ENCODE results near the gene TRPM6. TPM values are rescaled to one million over a fixed set of nuclear protein-coding genes. Genes with fewer than 3 reads are reported as not detected.
A peak's percentile ranks its signal among the peaks of the same experiment; 100 is the strongest.

Gene TRPM6
- total and polyA plus RNA-seq, 2 experiments from 2014 or later, result 0.23 to 0.87 TPM

- no peak overlapping the region for H3K27ac Mint-ChIP-seq
- Histone ChIP-seq H3K4me3 (no peak overlapping the region), H3F3A (replicated peaks; ENCODE audit: low read depth) (no peaks in the 10 kb centered on the region), H2AFZ (no peak overlapping the region), H3K27me3 (ENCODE audit: insufficient read depth) (no peaks in the 10 kb centered on the region), H3K4me1 (ENCODE audit: insufficient read depth) (no peaks in the 10 kb centered on the region; the same call in 1 of the 2 replicates), H3K36me3 (ENCODE audit: insufficient read depth) (no peaks in the 10 kb centered on the region), H3K9me2 (ENCODE audit: insufficient read depth) (no peaks in the 10 kb centered on the region), H4K20me1 (replicated peaks; ENCODE audit: insufficient read depth) (no peaks in the 10 kb centered on the region), H3K27ac (ENCODE audit: low read depth) (no peak overlapping the region), H3K4me2 (no peak overlapping the region), H3K79me2 (replicated peaks; ENCODE audit: insufficient read depth) (no peaks in the 10 kb centered on the region)
- no peaks in the 10 kb centered on the region for H3K36me3 Mint-ChIP-seq (ENCODE audit: low read depth)
- TF ChIP-seq, protein P1, sequence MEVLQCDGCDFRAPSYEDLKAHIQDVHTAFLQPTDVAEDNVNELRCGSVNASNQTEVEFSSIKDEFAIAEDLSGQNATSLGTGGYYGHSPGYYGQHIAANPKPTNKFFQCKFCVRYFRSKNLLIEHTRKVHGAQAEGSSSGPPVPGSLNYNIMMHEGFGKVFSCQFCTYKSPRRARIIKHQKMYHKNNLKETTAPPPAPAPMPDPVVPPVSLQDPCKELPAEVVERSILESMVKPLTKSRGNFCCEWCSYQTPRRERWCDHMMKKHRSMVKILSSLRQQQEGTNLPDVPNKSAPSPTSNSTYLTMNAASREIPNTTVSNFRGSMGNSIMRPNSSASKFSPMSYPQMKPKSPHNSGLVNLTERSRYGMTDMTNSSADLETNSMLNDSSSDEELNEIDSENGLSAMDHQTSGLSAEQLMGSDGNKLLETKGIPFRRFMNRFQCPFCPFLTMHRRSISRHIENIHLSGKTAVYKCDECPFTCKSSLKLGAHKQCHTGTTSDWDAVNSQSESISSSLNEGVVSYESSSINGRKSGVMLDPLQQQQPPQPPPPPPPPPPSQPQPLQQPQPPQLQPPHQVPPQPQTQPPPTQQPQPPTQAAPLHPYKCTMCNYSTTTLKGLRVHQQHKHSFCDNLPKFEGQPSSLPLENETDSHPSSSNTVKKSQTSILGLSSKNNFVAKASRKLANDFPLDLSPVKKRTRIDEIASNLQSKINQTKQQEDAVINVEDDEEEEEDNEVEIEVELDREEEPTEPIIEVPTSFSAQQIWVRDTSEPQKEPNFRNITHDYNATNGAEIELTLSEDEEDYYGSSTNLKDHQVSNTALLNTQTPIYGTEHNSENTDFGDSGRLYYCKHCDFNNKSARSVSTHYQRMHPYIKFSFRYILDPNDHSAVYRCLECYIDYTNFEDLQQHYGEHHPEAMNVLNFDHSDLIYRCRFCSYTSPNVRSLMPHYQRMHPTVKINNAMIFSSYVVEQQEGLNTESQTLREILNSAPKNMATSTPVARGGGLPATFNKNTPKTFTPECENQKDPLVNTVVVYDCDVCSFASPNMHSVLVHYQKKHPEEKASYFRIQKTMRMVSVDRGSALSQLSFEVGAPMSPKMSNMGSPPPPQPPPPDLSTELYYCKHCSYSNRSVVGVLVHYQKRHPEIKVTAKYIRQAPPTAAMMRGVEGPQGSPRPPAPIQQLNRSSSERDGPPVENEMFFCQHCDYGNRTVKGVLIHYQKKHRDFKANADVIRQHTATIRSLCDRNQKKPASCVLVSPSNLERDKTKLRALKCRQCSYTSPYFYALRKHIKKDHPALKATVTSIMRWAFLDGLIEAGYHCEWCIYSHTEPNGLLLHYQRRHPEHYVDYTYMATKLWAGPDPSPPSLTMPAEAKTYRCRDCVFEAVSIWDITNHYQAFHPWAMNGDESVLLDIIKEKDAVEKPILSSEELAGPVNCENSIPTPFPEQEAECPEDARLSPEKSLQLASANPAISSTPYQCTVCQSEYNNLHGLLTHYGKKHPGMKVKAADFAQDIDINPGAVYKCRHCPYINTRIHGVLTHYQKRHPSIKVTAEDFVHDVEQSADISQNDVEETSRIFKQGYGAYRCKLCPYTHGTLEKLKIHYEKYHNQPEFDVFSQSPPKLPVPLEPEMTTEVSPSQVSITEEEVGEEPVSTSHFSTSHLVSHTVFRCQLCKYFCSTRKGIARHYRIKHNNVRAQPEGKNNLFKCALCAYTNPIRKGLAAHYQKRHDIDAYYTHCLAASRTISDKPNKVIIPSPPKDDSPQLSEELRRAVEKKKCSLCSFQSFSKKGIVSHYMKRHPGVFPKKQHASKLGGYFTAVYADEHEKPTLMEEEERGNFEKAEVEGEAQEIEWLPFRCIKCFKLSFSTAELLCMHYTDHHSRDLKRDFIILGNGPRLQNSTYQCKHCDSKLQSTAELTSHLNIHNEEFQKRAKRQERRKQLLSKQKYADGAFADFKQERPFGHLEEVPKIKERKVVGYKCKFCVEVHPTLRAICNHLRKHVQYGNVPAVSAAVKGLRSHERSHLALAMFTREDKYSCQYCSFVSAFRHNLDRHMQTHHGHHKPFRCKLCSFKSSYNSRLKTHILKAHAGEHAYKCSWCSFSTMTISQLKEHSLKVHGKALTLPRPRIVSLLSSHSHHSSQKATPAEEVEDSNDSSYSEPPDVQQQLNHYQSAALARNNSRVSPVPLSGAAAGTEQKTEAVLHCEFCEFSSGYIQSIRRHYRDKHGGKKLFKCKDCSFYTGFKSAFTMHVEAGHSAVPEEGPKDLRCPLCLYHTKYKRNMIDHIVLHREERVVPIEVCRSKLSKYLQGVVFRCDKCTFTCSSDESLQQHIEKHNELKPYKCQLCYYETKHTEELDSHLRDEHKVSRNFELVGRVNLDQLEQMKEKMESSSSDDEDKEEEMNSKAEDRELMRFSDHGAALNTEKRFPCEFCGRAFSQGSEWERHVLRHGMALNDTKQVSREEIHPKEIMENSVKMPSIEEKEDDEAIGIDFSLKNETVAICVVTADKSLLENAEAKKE (CRISPR knock-in tag; IDR thresholded peaks at IDR 0.05), result no peak
- TF ChIP-seq CREB1 (CRISPR knock-in tag; IDR thresholded peaks at IDR 0.05; ENCODE audit: low read depth) (no peak), NANOG (IDR thresholded peaks at IDR 0.05; ENCODE audit: borderline replicate concordance) (no peak), EZH2 (IDR thresholded peaks at IDR 0.05; ENCODE audit: low read depth, unreplicated experiment) (no peak), EZH2phosphoT487 (IDR thresholded peaks at IDR 0.05; ENCODE audit: unreplicated experiment) (no peak), POLR2AphosphoS5 (IDR thresholded peaks at IDR 0.05; ENCODE audit: low read depth) (no peak), JUNB (IDR thresholded peaks at IDR 0.05; ENCODE audit: unreplicated experiment) (no peak)
- TF ChIP-seq, protein P2, sequence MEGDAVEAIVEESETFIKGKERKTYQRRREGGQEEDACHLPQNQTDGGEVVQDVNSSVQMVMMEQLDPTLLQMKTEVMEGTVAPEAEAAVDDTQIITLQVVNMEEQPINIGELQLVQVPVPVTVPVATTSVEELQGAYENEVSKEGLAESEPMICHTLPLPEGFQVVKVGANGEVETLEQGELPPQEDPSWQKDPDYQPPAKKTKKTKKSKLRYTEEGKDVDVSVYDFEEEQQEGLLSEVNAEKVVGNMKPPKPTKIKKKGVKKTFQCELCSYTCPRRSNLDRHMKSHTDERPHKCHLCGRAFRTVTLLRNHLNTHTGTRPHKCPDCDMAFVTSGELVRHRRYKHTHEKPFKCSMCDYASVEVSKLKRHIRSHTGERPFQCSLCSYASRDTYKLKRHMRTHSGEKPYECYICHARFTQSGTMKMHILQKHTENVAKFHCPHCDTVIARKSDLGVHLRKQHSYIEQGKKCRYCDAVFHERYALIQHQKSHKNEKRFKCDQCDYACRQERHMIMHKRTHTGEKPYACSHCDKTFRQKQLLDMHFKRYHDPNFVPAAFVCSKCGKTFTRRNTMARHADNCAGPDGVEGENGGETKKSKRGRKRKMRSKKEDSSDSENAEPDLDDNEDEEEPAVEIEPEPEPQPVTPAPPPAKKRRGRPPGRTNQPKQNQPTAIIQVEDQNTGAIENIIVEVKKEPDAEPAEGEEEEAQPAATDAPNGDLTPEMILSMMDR (conservative IDR thresholded peaks at IDR 0.05; ENCODE audit: low read depth in 2 of 2), result no peak
- TF ChIP-seq, protein P3, sequence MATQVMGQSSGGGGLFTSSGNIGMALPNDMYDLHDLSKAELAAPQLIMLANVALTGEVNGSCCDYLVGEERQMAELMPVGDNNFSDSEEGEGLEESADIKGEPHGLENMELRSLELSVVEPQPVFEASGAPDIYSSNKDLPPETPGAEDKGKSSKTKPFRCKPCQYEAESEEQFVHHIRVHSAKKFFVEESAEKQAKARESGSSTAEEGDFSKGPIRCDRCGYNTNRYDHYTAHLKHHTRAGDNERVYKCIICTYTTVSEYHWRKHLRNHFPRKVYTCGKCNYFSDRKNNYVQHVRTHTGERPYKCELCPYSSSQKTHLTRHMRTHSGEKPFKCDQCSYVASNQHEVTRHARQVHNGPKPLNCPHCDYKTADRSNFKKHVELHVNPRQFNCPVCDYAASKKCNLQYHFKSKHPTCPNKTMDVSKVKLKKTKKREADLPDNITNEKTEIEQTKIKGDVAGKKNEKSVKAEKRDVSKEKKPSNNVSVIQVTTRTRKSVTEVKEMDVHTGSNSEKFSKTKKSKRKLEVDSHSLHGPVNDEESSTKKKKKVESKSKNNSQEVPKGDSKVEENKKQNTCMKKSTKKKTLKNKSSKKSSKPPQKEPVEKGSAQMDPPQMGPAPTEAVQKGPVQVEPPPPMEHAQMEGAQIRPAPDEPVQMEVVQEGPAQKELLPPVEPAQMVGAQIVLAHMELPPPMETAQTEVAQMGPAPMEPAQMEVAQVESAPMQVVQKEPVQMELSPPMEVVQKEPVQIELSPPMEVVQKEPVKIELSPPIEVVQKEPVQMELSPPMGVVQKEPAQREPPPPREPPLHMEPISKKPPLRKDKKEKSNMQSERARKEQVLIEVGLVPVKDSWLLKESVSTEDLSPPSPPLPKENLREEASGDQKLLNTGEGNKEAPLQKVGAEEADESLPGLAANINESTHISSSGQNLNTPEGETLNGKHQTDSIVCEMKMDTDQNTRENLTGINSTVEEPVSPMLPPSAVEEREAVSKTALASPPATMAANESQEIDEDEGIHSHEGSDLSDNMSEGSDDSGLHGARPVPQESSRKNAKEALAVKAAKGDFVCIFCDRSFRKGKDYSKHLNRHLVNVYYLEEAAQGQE (IDR thresholded peaks at IDR 0.05; ENCODE audit: unreplicated experiment), result no peak
- ATAC-seq (peak; percentile 48), DNase-seq (ENCODE audit: low spot score) (no peak)
- no peak overlapping the region for H3K4me3 Mint-ChIP-seq
- peaks cover 17% of the 10 kb centered on the region for H3K4me1 Mint-ChIP-seq
- H3K9me3 Mint-ChIP-seq, result no peaks in the 10 kb centered on the region
- no peaks in the 10 kb centered on the region for H3K27me3 Mint-ChIP-seq (ENCODE audit: insufficient read depth, low read depth, poor library complexity)
These were observed 213.6 kb downstream of the TRPM6 start for GRCh38 chr9:74674077-74674476.
